HL-60/S4 (cell line): ENCODE measurements around the gene CCDC137.

Source experiments
- in situ Hi-C: fragments of 300-500 bp; cut with MboI; formaldehyde crosslinking; loops from 2 replicates; pipeline ENCODE4 v1.14.3; 2022; ENCODE audit warnings: low sequenced_read_pairs

The CCDC137 gene

DNA sequence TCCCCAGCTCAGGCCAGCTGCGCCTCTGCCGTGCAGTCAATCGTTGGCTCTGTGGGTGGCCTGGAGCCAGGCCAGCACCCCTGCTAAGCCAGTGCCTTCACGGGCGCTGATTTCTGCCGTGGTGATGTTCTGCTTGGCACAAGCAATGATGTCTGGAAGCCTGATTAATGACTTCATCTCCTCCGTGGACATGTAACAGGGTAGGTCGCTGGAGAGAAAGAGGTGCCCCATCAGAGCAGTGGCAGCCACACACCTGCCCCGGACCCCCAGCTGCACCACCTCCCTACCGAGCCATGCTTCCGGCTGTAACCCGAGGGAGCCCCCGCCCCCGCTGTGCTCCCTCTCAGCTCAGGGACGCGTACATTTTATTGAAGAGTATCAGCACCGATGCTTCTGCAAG is 15.1 kb downstream of the CCDC137 start:
- in situ Hi-C loops = no loop called here

DNA sequence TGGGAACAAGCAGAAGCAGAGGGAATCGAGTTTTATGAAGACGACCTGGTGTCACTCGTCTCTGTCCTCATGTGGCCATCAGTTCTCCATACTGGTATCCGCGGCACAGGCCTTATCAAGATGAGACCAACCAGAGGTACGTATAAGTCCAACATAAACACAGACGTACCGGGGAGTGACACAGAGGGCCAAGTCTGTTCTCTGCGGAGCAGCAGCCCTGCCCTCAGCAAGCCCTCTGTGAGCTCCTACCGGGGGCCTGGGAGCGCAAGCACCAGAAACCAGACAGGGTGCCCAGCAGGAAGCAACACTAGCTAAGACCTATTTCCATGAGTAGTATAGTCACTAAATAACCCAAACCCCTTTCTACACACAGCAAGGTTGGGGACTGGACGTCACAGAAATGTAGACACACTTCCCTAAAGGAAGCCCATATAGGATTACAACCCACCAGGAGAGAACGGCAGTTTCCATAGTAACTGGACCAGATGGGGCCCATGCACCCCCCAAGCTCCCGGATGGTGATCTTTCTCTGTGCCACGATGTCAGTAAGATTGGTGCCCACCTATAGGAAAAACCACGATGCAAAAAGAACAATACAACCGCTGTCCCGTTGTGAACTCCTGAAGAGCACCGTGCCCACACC is 16.1 kb downstream of the CCDC137 start:
- in situ Hi-C loops = no loop called here

DNA sequence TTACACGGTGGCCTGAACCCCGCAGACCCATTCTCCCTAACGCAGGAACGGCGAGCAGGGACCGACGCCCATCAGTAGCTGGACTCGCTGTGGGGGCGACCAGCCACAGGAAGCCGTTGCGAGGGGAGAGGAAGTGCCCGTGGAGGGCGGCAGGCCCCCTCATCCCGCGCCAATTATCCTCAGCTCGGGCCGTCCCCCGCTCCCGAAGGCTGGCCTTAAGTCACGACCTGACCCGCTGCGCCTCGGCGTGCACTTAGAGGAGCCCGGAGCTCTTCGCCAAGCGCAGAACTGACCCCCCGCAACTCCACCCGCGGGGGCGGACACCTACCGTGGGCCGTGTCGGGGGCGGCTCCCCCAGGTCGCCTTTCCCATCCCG is 16.7 kb downstream of the CCDC137 start:
- in situ Hi-C loops = no loop called here

- in situ Hi-C loops = no loop called here
These were observed 17.3 kb downstream of the CCDC137 start, which contains the start of the genes ARL16 and HGS for GRCh38 chr17:81683584-81684441. TSS of gene ARL16 (minus strand) at chr17:81683797. CDS start at chr17:81683753, 44 bp downstream. TSS of gene HGS (plus strand) at chr17:81684011. CDS start at chr17:81684067, 56 bp downstream.

- in situ Hi-C loops = no loop called here
These were observed 17.9 kb downstream of the CCDC137 start for GRCh38 chr17:81684442-81684911.

GRCh38 chr17:81685108-81685507 is 18.6 kb downstream of the CCDC137 start:
- in situ Hi-C loops = no loop called here

DNA sequence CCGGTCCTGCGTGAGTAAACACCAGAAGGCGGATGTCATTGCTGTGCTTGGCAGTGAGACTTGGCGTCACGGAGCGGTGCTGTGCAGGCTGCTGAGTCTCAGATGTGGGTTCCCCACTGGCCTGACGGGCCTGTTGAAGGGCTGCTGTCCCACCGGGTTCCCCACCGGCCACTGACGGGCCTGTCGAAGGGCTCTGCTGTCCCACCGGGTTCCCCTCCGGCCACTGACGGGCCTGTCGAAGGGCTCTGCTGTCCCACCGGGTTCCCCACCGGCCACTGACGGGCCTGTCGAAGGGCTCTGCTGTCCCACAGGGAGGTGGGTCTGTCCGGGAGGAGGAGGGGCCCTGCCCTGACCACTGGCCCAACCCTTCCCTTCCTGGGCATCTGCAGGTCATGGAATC is 20.1 kb downstream of the CCDC137 start:
- in situ Hi-C loops = no loop called here

- in situ Hi-C loops = no loop called here
These were observed 21.4 kb downstream of the CCDC137 start for GRCh38 chr17:81687770-81688541.

DNA sequence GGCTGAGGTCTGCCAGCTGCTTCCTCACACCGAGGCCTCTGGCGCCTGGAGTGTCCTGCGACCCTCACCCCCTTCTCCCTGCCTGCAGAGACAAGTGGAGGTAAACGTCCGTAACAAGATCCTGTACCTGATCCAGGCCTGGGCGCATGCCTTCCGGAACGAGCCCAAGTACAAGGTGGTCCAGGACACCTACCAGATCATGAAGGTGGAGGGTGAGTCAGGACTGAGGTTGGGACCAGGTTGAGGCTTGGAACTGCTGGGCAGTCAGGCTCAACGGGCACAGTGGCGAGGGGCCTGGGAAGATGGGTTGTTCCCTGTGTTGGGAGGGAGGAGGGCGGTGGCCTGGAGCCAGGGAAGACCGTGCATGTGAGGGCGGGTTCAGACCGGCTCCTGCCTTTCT is 22.1 kb downstream of the CCDC137 start:
- in situ Hi-C loops = no loop called here

DNA sequence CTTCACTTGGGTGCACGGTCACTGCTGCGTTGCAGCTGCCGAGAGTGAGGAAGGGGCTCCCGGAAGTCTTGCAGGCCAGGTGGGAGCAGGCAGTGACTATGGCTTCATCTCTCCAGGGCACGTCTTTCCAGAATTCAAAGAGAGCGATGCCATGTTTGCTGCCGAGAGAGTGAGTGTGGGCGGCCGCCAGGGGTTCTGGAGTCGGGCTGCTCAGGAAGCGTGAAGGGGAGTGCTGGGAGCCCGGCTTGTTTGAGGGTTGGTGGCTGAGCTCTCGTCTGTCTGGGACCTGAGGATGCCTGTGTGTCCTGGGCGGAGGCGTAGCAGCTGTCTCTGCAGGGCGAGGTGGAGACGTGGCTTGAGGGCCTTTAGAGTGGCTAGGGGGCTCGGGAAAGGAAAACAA is 23.5 kb downstream of the CCDC137 start:
- in situ Hi-C loops = no loop called here

DNA sequence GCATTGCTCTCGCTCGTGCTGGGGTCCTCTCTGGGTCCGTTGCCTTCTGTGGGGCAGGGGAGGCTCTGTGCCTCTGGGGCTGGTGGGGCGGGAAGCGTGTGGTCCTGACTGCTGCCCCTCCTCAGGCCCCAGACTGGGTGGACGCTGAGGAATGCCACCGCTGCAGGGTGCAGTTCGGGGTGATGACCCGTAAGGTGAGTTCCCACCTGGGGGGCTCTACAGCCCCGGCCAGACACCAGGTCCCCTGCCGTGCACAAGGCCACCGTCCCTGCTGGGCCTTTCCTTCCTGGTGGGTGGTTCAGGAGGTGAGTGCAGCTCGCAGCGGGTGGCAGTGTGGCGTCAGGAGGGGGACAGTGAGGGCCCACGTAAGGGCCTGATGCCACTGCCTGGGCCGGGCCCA is 24.0 kb downstream of the CCDC137 start:
- in situ Hi-C loops = no loop called here

DNA sequence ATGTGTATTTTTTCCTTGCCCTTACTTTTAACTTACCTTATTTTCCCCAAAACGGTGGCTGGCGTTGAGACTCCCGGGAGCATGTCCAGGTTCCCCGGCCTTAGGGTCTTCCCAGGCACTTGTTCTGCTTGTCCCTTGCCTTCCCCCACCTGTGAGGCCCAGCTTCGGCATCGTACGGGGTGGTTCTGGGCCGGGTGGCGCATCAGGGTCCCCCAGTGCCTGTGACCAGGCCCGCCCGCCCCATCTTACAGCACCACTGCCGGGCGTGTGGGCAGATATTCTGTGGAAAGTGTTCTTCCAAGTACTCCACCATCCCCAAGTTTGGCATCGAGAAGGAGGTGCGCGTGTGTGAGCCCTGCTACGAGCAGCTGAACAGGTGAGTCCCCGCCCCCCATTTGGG is 24.7 kb downstream of the CCDC137 start:
- in situ Hi-C loops = no loop called here

GRCh38 chr17:81691608-81692007 is 25.1 kb downstream of the CCDC137 start:
- in situ Hi-C loops = no loop called here

- in situ Hi-C loops = no loop called here
These were observed 27.1 kb downstream of the CCDC137 start for GRCh38 chr17:81693509-81694210.

GRCh38 chr17:81694810-81695209 is 28.3 kb downstream of the CCDC137 start:
- in situ Hi-C loops = no loop called here

GRCh38 chr17:81695211-81695610 is 28.7 kb downstream of the CCDC137 start:
- in situ Hi-C loops = no loop called here

GRCh38 chr17:81695801-81696200 is 29.3 kb downstream of the CCDC137 start:
- in situ Hi-C loops = no loop called here

DNA sequence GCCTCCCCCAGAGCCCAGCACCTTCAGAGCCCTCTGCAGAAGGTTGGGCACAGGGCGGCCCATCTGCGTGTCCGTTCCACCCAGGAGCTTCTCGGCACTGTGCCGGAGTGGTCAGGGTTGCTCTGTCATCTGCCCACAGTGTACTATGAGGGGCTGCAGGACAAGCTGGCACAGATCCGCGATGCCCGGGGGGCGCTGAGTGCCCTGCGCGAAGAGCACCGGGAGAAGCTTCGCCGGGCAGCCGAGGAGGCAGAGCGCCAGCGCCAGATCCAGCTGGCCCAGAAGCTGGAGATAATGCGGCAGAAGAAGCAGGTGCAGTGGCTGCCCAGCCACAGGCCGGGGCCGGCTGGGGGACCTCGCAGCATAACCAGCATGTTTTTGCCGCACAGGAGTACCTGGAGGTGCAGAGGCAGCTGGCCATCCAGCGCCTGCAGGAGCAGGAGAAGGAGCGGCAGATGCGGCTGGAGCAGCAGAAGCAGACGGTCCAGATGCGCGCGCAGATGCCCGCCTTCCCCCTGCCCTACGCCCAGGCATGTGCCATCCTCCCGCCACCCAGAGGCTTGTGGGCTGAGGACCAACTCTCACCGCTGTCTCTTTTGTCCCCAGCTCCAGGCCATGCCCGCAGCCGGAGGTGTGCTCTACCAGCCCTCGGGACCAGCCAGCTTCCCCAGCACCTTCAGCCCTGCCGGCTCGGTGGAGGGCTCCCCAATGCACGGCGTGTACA is 29.8 kb downstream of the CCDC137 start:
- in situ Hi-C loops = no loop called here

DNA sequence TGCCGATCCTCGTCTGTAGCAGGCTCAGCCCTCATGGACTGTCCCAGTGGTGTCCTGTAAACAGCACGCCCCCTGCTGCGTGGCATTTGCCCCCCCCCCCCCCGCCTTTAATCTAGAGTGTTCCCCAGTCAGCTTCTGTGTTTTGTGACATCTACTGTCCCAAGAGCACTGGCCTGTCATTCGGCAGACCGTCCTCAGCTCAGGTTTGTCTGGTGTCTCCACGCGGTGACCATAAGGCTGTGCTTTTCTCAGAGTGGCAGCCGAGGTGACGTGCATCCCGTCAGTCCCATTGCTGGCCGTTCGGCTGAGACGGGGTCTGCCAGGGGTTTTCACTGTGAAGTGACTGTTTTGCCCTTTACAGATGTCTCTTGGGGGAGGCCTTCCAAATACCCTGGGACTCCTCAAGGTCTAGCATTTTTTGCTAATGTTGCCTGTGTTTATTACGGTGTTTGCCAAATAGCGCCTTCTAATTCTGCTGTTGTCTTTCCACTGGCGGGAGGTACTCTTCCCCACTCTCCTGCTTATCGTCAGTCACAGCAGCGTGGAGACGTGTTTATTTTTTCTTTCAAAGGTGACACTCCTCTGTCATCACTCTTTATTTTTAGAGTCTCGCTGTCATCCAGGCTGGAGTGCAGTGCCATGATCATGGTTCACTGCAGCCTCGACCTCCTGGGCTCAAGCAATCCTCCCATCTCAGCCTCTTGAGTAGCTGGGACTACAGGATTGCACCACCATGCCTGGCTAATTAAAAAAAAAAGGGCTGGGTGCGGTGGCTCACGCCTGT is 30.9 kb downstream of the CCDC137 start:
- in situ Hi-C loops = no loop called here
